ENCODE measurements around the gene MAD1L1. TPM values are rescaled to one million over a fixed set of nuclear protein-coding genes. Genes with fewer than 3 reads are reported as not detected.

Gene MAD1L1
- total RNA-seq, 4 donors from 2014 or later: 22.3 to 56.6 (median 35.0) TPM

DNA sequence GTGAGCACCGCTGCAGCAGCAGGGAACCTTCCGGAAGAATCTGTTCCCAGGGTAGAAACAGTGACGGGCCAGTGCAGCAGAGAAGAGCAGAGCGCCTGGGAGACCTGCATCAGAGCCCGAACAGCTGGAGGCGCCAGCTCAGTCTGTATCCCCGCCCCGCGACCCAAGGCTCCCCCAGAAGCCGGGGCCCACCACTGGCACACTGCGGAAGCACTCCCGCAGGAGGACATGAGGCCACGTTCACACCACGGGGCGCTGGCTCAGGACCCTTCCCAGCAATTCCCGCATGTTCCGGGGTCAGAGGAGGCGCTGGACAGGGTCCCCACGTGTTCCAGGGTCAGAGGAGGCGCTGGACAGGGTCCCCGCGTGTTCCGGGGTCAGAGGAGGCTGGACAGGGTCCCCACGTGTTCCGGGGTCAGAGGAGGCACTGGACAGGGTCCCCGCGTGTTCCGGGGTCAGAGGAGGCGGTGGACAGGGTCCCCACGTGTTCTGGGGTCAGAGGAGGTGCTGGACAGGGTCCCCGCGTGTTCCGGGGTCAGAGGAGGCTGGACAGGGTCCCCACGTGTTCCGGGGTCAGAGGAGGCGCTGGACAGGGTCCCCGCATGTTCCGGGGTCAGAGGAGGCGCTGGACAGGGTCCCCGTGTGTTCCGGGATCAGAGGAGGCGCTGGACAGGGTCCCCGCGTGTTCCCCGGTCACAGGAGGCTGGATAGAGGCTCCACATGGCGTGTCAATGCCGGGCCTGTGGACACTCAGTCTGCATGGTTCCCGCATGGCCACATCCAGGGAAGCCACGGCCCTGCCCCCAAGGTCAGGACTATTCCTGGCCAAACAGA is 117.6 kb downstream of the MAD1L1 start:
- ATAC-seq: no peak
- Histone ChIP-seq H3K4me3 (no peak overlapping the region), H3K27me3 (no peaks in the 10 kb centered on the region), H3K4me1 (peaks cover 0 to 52% (median 15%) of the 10 kb centered on the region in 3 donors), H3K36me3 (no peaks in the 10 kb centered on the region), H3K9me3 (no peaks in the 10 kb centered on the region), H3K27ac (peak overlapping the region in 2 of 4 donors; percentile 51 to 53)
- TF ChIP-seq POLR2AphosphoS5 (IDR thresholded peaks at IDR 0.05) (no peak), EP300 (IDR thresholded peaks at IDR 0.05) (no peak)
- WGBS, 2 donors (ENCODE audit: low coverage in 1 of 2): 96% methylated on average over 5 of the region's 49 CpGs; no CpG with 5 or more reads in 1 of the 2 donors

DNA sequence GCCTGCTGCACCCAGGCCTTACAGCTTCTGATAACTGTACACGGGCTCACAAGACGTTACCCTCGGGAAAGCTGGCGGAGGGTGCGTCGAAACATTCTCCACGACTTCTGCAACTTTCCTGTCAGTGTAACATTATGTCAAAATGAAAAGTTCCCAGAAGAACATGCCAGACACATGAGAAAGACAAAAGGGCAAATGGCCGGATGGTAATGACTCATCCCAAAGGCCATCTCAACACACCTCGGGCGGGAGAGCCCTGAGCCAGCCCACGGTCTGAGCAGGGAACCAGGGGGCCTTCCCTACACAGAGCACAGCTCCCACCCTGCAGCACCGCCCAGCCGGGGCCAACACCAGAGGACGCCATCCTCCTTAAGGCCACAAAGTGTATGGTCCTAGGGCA is 118.7 kb downstream of the MAD1L1 start:
- Histone ChIP-seq H3K36me3 (no peaks in the 10 kb centered on the region), H3K27me3 (no peaks in the 10 kb centered on the region), H3K4me3 (no peak overlapping the region), H3K9me3 (no peaks in the 10 kb centered on the region), H3K27ac (no peak overlapping the region), H3K4me1 (peaks cover 0 to 58% (median 15%) of the 10 kb centered on the region in 3 donors)
- no peak for ATAC-seq
- TF ChIP-seq POLR2A (IDR thresholded peaks at IDR 0.05): no peak
- TF ChIP-seq EP300 (IDR thresholded peaks at IDR 0.05): no peak
- TF ChIP-seq, protein P1, sequence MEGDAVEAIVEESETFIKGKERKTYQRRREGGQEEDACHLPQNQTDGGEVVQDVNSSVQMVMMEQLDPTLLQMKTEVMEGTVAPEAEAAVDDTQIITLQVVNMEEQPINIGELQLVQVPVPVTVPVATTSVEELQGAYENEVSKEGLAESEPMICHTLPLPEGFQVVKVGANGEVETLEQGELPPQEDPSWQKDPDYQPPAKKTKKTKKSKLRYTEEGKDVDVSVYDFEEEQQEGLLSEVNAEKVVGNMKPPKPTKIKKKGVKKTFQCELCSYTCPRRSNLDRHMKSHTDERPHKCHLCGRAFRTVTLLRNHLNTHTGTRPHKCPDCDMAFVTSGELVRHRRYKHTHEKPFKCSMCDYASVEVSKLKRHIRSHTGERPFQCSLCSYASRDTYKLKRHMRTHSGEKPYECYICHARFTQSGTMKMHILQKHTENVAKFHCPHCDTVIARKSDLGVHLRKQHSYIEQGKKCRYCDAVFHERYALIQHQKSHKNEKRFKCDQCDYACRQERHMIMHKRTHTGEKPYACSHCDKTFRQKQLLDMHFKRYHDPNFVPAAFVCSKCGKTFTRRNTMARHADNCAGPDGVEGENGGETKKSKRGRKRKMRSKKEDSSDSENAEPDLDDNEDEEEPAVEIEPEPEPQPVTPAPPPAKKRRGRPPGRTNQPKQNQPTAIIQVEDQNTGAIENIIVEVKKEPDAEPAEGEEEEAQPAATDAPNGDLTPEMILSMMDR (IDR thresholded peaks at IDR 0.05): no peak
- peak; percentile 29 for TF ChIP-seq POLR2AphosphoS5 (IDR thresholded peaks at IDR 0.05)
- 72 to 77% methylated on average over 8 to 11 of the region's 14 CpGs for WGBS, 2 donors (ENCODE audit: low coverage in 1 of 2)

DNA sequence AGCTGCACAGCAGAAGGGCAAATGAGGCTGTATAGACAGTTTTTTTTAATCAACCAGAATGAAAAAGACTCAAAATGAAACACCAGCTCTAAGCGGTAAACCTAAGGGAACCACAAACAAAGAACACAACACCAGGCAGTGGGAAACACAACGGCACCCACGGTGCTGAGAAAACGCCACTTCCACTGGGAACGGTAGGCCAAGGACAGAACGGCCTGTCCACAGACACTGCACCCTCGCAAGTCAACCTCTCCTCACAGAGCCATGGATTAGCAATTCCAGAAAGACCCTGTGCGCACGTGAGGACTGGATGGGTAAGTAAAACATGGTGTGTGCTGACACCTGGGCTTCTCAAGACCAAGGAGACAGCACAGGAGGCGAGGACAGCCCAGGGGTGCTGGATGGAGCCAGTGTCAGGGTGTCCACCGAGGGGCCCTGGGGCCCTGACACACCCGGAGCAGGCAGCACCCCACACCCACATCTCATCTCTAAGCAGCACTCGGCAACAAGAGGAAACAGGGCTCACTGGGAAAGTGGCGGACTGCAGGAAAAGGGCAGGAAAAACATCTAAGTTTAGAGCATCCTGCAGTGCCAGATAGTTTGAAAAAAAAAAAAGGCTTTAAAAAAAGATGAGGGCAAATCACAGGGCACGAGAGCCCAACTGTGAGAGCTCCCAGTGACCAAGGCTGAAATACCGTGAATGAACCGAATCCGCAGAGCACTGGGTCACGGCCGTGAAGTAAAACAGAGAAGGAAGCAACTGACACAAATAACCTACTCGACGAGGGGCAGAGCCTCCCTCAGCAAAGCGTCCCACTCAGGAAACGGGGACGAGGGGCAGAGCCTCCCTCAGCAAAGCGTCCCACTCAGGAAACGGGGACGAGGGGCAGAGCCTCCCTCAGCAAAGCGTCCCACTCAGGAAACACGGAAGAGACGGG is 120.2 kb downstream of the MAD1L1 start:
- Histone ChIP-seq H3K4me3 (no peak overlapping the region), H3K36me3 (no peaks in the 10 kb centered on the region), H3K27me3 (no peaks in the 10 kb centered on the region), H3K27ac (no peak overlapping the region), H3K4me1 (peaks cover 0 to 57% (median 15%) of the 10 kb centered on the region in 3 donors), H3K9me3 (no peaks in the 10 kb centered on the region)
- WGBS, 2 donors (ENCODE audit: low coverage in 1 of 2): 81 to 92% methylated on average over 13 to 18 of the region's 31 CpGs
- TF ChIP-seq, protein P1 (IDR thresholded peaks at IDR 0.05): no peak
- TF ChIP-seq POLR2AphosphoS5 (IDR thresholded peaks at IDR 0.05): no peak
- no peak for TF ChIP-seq EP300 (IDR thresholded peaks at IDR 0.05)
- no peak for TF ChIP-seq POLR2A (IDR thresholded peaks at IDR 0.05)
- ATAC-seq: no peak

DNA sequence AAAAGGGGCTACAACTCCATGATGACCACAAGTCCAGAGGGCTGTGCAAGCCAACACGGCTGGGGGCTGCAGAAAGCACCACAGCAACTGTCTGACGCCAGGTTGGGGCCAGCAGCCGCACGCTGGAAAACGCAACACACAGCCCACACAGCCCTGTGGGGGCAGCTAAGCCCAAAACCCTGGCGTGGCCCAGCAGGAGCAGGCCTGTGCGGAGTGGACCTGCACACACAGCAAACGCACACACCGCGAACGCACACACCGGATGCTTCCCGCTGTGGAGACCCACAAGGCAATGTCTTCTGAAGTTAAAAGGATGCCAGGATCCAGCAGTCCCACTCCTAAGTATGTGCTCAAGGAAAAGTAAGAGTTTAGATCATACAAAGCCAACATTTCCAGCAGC is 121.2 kb downstream of the MAD1L1 start:
- Histone ChIP-seq H3K27me3 (no peaks in the 10 kb centered on the region), H3K9me3 (no peaks in the 10 kb centered on the region), H3K4me3 (no peak overlapping the region), H3K4me1 (peaks cover 0 to 54% (median 8%) of the 10 kb centered on the region in 3 donors), H3K36me3 (no peaks in the 10 kb centered on the region), H3K27ac (no peak overlapping the region)
- ATAC-seq: no peak
- WGBS, 2 donors (ENCODE audit: low coverage in 1 of 2): 71% methylated on average over 1 of the region's 13 CpGs; no CpG with 5 or more reads in 1 of the 2 donors
- TF ChIP-seq POLR2AphosphoS5 (IDR thresholded peaks at IDR 0.05): no peak
- no peak for TF ChIP-seq EP300 (IDR thresholded peaks at IDR 0.05)
- TF ChIP-seq, protein P1 (IDR thresholded peaks at IDR 0.05): no peak
- TF ChIP-seq POLR2A (IDR thresholded peaks at IDR 0.05): no peak
